Measurements from ENCODE around the gene CDH23.

CDH23 gene

DNA sequence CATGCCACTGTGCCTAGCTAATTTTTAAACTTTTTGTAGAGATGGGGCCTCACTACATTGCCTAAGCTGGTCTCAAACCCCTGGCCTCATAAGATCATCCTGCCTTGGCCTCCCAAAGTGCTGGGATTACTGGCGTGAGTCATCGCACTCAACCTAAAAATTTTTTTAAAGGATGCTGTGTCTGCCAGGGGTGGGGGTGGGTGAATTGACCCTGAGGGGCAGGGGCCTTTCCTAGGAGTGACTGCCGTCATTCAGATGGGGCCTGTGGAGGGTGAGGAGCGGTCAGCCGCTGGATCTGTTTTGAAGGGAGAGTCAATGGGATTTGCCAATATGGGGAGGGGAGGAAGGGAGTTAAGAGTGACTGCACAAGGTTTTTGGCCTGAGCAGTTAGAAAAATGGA is 233.4 kb downstream of the CDH23 start:
- no peak for DNase-seq

- DNase-seq: no peak
Observed at GRCh38 chr10:71631007-71631861, 234.5 kb downstream of the CDH23 start.

DNA sequence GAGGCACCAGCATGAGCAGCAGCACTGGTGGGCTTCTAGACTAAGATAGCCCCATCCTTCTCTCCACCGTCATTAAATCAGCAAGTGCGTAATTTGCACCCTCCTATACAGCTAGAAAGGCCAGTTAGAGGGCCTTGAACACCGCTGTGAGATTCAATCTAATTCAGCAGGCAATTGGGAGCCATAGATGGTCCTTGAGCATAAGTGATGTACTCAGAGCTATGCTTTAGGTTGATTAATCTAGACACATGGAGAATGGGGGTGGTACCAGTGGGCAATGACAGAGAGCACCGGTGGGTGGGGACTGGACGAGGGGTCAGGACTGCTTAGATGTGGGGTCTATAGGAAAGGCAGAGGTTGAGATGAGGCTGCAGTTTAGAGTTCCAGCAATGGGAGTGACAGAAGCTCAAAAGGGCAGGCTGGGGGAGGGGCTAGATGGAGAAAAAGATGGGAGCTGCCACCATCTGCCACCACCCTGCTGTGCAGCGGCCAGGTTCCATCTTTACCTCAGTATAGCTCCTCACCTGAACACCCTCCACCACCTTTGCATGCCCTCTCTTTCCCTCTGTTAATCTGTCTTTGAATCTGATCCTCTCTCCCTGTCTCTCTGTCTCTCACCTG is 235.6 kb downstream of the CDH23 start:
- DNase-seq: no peak

DNA sequence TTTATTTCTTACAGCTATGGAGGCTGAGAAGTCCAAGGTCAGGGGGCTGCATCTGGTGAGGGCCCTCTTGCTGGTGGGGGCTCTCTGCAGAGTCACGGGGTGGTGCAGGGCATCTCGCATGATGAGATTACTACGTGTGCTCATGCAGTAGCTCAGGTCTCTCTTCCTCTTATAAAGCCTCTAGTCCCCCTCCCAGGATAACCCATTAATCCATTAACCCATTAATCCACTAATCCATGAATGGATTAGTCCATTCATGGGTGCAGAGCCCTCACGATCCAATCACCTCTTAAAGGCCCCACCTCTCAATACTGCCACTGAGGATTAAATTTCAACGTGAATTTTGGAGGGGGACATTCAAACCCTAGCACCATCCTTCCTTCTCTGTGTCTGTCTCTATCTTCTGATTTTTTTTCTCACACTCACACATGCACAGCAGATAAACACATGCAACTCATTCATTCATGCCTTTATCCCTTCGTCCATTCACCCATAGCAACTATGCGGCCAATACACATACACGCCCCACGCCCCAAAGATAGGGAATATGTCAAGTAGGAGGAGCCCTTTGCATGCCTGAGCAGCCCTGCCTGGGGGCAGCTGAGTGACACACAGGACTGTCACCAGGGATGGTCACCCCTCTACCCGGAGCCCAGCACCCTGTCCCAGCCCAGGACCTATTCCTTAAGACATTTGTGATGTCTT is 236.3 kb downstream of the CDH23 start:
- no peak for DNase-seq

DNA sequence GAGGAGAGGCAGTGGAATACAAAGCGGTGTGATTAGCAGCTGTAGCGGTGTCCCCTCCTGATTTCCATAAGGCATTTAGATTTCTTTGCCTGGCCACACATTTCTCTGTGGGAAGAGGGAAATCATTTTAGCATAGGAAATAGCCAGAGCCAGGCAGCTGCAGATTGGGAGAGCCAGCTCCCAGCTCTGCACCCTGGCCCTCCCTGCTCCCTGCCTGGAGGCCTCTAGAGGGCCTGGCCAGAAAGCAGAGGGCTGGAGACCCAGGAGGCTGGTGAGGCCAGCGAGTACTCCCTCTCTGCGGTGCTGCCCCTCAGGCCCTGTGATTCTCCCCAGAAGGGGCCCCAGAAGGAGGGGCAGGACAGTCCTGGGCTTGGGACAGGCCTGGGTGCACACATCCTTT is 237.2 kb downstream of the CDH23 start:
- DNase-seq: no peak

GRCh38 chr10:71634531-71635164 is 237.9 kb downstream of the CDH23 start:
- DNase-seq: no peak

DNA sequence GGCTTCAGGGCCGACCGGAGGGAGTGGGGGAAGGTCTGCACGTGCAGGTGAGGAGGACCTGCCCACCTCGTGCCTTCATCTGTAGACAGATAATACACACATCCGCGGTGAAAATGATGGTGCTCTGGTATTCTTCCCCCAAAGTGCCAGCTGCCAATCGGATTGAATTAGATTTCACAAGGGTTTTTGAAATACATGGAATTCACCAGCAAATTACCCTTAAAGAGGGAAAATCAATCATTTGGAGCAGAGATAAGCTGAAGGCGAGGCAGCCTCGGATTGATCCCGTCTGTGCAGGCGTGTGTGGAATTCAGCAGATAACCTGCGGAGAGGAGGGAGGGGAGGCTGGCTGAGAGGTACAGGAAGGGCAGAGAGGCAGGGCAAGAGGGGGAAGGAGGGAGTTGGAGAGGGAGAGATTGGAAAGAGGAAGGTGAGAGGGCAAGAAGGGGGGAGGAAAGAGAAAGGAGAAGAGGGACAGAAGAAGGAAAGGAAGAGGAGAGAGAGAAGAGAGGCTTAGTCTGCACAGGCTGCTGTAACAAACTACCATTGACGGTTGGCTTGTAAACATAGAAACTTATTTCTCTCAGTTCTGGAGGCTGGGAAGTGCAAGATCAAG is 238.6 kb downstream of the CDH23 start:
- no peak for DNase-seq

GRCh38 chr10:71635867-71636266 is 239.1 kb downstream of the CDH23 start:
- no peak for DNase-seq

DNA sequence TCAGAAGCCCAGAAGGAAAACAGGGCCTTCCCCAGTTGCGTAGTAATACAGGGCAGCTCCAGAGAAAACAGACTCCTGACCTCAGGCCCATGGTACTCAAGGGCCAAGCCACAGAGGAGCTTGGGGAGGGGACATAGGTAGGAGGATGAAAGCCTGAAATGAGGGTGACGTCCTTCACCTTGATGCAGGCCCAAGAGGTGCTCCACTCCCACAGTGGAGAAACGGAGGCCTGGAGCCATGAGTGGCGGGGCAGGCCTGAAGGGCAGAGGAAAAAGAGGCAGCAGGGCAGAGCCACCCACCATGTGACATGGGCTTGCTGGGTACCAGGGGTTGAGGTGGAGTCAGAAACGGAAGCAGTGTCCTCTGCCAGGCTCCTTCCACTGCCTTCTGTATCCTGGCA is 239.9 kb downstream of the CDH23 start:
- no peak for DNase-seq

- no peak for DNase-seq
Observed at GRCh38 chr10:71637305-71637704, 240.6 kb downstream of the CDH23 start.

GRCh38 chr10:71638064-71638821 is 241.5 kb downstream of the CDH23 start:
- peak; percentile 78 for DNase-seq

DNA sequence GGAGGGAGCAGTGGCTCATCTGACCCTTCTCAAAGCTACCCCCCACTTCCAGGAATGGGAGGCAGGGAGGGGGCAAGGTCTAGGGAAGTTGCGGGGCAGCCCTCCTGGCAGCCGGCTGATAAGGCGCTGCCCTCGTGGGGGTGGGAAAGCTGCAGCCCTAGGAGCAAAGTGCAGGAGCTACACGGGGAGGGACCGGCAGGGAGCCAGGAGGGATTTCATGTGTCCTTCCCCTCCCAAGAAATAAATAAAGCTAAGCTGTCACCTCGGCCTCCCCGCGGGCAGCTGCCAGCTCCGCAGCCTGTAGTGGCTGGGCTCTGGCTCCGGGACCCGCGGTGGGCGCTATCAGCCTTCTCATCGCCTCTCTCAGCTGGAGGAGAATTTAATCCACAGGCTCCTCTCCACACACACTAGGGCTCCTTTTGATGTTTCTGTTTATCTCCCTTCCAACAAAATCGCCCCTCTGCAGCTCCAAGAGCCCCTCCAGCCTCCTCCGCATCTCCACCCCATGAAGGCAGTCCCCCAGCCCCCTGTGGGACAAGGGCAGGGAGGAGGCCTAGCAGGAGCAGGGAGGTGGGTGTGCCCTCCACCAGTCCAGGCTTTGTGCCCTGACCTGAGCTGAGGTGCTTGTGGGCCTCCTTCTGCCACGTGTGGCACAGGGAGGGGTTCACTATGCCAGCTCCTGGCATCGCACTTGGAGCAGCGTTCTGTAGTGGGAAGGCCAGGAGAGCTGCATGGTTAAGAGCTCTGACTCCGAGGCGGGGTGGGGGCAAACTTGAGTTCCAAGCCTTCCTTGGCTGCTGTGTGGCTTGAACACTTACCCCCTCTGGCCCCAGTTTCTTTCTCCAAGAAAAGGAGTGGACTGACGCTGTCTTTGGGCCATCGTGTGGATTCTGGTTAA is 242.4 kb downstream of the CDH23 start:
- DNase-seq: no peak

DNA sequence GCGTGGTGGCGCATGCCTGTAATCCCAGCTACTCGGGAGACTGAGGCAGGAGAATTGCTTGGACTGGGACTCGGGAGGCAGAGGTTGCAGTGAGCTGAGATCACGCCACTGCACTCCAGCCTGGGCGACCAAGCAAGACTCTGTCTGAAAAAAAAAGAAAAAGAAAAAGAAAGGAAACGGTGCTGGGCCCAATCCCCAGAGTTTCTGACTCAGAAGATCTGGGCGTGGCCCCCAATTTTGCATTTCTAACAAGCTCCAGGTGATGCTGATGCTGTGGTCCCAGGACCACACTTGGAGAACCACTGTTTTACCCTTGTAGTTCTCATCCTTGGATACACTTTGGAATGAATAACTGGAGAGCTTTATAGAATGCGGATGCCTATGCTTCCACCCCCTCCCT is 243.9 kb downstream of the CDH23 start:
- no peak for DNase-seq

DNA sequence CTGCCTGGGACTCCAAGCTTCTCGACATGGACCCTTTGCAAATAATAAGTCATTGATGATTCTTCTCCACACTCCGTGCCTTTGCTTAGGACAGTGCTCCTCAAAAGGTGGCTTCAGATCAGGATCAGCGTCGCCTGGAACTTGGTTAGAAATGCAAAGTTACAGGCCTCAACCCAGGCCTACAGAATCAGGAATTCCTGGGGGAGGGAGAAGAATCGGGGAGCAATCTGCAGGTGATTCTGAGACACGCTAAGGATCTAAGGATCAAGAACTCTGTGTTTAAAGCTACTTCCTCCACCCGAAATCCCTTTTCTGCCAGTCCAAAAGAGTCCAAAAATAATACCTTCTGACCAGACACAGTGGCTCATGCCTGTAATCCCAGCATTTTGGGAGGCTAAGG is 244.7 kb downstream of the CDH23 start:
- DNase-seq: no peak

DNA sequence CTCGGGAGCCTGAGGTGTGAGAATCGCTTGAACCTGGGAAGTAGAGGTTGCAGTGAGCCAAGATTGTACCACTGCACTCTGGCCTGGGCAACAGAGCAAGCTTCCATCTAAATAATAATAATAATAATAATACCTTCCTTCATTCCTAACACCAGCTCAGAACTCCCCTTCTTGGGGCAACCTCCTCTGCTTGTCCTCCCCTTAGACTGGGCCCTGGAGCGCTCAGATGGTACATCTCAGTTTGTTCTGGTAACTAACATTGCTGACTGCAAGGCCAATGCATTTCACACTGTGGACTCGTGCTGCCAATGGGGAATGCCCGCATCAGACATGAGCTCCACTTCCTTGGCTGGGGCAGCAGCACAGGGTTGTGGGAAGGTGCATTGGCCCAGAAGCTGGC is 245.3 kb downstream of the CDH23 start:
- DNase-seq: no peak

- no peak for DNase-seq
Observed at GRCh38 chr10:71643904-71644303, 247.2 kb downstream of the CDH23 start.

DNA sequence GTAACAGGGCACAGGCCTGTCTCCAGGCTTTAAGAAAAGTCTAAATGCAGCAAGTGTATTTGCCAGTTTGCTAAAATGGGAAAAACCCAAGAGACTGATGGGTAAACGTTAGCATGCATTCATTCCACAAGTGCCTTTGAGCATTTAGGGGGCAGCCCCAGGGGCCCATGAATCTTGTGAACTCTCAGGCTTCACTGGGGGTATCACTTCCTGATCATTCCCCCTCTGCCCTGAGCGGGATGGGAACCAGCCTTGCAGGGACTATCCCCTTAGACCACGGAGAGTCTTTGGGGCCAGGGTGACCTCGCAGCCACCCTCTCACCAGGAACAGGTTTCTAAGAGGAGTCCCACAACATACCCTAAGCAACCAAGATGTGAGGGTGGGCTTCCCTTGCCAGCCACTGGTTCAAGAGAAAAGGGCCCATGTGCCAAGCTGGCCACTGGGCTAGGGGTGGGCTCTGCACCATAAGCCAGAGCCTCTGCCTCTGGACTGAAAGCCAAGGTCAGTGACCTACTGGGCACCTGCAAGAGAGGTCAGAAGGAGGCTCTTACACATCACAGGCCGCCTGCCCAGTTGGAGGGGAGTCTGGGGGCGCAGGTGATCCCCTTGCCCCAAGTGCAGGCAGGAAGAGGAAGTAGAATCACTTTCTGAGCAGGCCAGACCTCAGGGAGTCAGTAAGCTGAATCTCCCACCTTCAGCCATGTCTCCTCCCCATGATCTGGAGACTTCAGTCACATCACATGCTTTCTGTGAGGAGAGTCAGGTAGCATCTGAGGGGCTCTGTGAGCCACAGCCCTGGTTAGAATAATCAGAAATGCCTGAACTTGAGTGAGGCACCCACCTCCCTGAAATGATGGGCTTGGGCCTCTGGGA is 247.8 kb downstream of the CDH23 start:
- no peak for DNase-seq

DNA sequence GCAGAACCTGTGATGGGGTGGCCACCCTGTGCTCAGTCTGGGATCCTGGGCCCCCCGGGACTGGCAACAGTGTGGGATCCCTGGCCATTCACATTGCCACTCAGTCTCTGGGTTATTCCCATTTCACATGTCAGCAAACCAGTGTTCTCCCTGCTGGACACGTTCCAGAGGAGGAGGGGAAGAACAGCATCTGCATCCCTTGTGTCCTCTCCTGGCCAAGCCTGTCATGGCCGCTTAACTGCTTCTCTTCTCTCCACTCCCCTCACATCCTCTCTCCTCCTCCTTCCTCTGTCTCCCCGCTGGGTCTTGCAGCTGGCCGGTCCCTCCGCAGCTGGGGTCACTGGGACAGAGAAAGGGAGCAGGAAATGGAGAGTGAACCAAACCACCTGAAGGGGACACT is 248.5 kb downstream of the CDH23 start:
- DNase-seq: no peak

GRCh38 chr10:71646037-71646436 is 249.3 kb downstream of the CDH23 start:
- DNase-seq: no peak

Measured in CD4-positive, alpha-beta T cell treated with Interferon gamma for 1 hour (primary cell).